HG03354 (cell line): ENCODE data around the gene MAP1LC3B2.
A peak's percentile ranks its signal among the peaks of the same experiment; 100 is the strongest.

Experiments used
- ATAC-seq: cut with Tn5 transposase; IDR thresholded peaks from one replicate; pipeline ENCODE4 v1.9.1; 2021; ENCODE audit warnings: mild to moderate bottlenecking; ENCODE audit not compliant: unreplicated experiment, poor library complexity, severe bottlenecking

The MAP1LC3B2 gene

DNA sequence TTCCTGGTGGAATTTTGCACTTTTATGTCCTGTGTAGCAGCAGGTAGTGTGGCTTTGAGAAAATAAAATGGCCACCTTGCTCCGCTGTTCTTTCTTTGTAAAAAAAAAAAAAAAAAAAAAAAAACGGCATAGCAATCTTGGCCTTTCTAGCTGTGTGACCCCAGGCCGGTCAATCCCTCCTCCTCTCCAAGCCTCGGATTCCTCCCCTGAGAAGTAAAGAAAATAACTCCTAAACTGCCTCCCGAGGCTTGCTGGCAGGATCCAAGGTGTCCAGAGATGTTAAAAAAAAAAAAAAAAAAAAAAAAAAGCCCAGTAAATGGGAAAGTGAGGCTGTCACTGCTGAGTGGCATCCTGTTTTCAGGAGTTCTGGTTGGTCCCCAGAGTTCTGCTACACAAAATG is 23.9 kb upstream of the MAP1LC3B2 start:
- ATAC-seq = no peak

DNA sequence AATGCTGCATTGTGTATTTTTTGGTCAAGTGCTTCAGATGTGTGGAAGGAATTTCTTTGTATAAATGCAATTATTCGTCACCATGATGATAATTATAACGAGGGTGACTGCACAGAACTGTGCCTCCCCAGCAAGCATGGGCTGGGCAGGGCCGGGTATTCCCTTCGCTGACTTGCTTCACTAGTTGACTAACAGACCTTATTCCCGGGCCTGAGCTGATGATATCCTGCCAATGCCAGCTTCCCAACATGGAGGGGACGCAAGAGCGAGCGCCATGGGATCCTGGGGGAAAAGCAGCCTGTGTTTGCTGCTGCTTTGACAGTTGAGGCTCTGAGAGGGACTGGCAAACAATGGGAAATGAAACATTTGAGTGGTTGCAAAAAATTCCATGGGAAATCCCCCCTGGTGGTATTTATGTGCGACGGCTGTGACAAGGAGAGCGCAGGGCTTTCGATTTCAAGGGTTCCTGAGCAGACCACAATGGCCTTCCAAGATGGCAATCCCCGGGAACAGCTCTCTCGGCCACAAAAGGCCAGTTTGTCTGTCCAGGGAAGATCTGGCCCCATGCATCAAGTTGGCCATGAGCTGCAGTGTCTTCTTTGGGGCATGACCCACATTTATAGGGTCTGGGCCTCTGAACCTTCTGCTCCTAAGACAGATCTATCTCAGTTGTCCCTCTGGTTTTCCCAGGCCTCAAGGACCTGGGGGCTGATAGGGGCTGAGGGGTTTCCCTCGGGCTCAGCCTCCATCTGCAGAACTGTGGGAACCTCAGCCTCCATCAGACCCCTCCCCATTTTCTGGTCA is 21.9 kb upstream of the MAP1LC3B2 start:
- peak; percentile 24 for ATAC-seq

DNA sequence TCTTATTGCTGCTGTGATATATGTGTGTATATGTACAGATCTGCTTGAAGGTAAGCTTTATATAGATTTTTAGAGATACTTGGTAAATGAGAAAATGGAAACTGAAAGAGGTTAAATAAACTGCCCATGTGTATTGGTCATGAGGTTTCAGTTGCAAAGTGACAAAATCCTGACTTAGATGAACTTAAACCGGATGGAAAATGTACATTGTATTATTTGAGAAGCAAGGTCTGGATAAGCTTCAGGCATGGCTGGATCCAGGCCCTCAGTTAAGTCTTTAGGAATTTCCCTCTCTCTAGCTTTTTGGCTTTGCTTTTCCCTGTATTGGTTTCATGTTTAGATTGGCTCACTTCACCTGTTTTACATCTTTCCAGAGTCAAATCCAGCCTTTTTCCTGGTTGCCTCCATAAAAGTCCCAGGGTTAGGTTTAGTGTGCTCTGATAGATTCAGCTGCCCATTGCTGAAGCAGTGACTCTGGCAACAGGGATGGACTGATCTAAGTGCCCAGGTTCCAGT is 21.0 kb upstream of the MAP1LC3B2 start:
- ATAC-seq = peak; percentile 64

DNA sequence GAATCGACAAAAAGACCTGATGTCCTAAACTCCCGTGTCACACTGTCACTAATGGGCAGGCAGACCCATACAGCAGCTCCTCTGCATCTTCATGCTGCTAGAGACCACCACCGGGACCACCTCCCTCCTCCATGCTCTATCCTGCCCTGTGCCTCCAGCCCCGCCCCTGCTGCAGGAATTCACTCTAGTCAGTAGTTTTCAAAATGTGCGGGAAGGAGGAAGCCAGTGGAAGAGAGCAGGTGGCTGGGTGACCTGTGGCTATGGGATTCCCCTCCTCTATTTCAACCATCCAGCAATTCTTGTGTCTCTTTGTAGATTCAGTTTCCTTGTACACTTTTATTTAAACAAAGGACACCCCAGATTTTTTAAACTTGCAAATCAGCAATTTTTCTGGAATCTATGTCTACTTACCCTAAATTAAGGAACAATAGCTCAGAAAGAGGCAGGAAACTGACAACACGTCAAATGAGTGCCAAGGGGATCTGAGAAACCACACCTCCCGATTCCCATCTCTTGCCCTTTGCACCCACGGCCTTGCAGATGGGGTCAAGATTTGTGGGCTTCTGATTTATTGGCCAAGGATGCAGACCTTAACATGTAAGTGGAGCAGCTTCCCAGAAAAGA is 20.4 kb upstream of the MAP1LC3B2 start:
- ATAC-seq = no peak

DNA sequence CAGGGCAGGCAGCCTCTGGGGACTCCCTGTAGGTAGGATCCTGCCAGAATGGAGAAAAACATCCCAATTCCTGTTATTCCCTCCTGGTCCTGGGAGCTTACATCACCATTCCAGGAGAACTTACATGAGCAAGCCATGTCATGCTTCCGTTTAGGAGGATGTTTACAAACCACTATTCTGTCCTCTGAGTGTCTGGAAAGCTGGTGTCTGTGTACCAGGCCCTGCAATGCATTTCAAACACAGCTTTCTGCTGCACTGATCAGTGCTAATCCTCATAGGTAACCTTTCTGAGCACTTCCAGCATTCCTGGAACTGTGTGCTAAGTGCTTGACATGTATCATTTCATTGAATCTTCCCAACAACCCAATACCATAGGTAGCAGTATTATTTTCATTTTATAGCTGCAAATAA is 19.8 kb upstream of the MAP1LC3B2 start:
- ATAC-seq = no peak

DNA sequence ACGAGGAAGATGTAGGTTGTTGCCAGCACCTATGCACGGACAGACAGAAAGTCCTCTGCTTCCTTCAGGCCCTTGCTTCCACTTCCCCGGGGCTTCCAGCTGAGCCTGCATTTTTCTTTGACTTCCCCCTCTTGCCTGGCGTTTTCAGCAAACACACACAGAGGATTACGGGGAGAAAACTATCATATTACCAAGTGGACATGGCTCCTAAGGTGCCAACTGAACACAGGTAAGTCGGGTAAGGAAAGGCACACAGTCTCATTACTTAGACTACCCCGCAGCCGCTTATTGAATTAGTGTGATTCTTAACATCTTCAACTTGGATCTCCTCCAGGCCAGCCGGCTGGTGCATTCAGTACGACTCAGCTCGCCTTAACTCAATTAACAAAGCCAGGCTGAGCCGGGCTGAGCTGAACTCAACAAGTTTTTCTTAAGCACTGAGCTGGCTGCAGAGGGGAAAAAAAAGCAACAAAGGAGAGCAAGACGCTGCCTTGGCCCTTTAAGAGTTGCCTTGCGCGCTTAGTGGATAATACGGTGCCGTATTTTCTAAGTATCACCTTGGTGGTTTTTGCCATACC is 19.2 kb upstream of the MAP1LC3B2 start:
- no peak for ATAC-seq

DNA sequence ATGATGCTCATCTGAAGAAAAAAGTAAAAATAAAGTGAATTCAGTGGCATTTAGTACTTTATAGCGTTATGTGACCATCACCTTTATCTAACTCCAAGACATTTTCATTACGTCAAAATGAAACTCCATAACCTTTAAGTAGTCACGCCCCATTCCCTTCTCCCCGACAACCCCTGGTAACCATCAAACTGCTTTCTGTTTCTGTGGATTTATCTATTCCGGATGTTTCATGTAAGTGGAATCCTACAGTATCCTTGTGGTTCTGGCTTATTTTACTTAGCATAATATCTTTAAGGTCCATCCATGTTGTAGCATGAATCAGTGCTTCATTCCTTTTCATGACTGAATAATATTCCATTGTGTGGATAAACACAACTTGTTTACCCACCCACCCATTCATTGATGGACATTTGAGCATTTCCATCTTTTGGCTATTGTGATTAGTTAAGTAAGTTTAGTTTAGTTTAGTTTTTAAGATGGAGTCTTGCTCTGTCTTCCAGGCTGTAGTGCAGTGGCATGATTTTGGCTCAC is 18.5 kb upstream of the MAP1LC3B2 start:
- ATAC-seq = no peak

DNA sequence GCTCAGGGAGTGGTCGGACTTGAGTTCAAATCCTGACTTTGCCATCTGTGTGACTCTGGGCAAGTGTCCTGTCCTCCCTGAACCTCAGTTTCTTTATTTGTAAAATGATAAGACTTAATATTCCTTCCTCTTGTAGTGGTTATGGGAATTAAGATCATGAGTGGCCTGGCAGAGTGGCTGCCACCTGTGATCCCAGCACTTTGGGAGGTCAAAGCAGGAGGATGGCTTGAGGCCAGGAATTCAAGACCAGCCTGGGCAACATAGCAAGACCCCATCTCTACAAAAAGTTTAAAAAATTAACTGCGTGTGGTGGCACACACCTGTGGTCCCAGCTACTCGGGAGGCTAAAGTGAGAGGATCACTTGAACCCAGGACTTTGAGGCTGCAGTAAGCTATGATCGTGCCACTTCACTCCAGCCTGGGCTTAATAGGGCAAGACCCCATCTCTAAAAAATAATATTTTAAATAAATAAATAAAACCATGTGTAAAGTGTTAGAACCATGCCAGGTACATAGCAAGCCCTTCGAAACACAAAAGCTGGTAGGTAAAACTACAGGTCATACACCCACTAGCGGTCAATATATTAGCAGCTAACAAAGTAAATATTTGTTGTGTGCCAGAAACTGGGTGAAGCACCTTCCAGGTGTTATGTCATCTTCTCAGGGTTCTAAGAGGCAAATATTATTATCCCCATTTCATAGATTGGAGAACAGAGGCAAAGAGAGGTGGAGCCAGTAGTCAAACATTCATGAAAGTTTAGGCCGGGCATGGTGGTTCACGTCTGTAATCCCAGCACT is 17.4 kb upstream of the MAP1LC3B2 start:
- ATAC-seq = no peak

DNA sequence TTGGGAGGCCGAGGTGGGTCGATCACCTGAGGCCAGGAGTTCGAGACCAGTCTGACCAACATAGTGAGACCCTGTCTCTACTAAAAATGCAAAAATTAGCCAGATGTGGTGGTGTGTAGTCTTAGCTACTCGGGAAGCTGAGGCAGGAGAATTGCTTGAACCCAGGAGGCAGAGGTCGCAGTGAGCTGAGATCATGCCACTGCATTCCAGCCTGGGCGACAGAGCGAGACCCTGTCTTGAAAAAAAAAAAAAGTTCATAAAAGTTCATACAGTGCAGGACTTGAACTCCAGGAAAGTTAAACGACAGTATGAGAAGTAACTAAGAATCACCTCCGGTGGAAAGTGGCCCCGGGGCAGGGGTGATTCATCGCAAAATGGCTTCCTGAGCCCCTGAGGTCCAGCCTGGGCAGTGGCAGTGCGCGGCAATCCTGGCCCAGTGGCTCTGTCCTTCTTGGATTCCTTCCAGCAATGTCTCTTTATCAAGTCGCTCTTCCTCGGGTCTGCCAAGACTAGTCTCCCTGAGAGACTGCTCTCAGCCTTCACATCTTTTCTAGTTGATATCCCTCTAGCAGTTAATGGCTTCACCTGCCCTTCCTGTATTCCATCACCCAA is 16.7 kb upstream of the MAP1LC3B2 start:
- ATAC-seq = no peak

DNA sequence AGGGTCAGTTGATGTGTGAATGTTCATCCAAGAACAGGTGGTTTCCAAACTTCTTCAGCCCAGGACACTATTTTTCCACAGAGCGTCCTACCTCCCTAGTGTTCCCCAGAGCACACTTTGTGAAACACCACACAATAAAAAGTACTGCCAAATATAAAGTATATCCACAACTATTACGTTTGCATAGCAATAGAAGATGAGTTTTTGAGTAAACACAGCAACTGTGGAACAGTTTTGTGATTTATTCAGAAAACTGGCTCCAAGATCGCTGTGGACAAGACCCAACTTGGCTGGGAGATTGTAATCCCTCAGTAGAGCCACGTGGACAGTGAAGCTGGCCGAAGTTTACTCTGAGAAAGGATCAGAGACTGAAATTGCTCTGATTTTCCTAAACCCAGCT is 14.5 kb upstream of the MAP1LC3B2 start:
- no peak for ATAC-seq

DNA sequence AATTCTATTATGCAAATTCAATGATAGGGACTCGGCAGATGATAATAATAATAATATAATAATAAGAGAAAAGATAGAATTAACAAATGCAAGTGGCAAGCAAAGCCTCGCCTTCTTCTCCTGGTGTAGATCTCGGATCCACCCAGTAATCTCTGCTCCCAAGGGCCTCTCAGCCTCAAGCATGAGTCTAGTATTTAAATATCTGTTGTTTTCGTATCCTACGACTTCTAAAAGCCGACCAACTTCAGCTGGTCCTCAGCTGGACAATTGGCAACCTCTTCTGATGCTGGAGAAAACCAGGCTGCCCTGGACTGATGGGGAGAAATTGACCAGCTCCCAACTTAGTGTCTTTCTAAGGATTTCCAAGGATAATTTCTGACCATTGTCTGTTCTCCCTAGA is 14.0 kb upstream of the MAP1LC3B2 start:
- ATAC-seq = no peak

DNA sequence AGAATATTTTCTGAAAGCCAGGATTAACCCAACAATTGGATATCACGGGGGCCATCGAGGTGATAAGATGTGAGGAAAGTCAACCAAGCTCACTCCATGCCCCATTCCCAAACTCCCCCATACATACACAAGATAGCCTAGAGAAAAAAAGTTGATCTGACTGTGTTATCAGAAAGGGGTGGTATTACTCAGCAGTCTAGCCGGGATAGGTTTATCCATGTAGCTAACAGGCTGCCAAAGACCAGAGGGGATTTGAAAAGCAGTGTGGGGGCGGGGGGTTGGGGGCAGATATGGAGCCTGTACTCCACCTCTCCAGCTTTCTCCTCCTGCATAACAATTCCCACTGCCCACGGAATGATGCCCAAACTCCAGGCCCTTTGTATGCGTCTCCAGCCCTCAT is 13.2 kb upstream of the MAP1LC3B2 start:
- ATAC-seq = no peak

DNA sequence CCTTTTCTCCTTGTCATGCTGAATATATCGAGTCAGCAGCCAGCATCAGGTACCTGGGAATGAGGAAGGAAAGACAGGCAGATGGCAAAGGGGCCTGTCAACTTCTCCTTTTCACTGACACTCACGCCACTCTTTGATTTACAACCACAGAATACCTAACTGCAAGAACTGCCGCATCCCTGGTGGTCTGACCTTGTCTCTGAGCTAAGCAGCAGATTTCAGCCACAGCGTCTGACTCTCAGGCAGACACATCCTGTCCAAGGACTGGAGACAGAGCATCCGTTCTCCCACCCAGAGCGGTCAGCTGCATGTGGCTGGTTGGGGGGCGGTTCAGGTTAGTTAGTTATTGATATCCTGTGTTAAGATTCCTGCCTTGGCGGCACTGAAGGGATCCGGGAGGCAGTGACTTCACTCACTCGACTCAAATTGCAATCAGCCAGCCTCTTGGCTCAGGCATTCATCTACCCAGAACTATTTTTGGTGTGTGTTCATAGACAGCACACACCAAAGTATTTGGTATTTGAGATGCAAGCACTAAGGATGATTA is 11.2 kb upstream of the MAP1LC3B2 start:
- ATAC-seq = peak; percentile 97

DNA sequence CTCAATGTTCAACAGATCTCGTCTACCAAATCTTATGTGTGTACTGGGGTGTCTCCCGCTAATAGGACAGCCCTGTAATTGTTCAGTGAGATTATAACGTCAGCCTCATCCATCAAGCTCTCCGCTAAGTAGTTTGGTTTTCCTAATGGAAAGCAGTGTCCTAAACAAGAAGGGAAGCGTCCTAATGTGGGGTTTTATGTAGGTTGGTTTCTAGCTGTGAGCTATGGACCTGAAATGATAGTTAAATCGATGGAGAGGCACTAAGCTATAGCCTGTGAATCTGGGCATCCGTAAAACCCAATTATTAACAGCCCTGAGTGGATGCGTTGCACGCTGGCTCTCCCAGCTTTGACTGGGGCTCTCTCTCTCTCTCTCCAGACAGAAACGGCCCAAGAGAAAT is 9.2 kb upstream of the MAP1LC3B2 start:
- ATAC-seq = no peak

DNA sequence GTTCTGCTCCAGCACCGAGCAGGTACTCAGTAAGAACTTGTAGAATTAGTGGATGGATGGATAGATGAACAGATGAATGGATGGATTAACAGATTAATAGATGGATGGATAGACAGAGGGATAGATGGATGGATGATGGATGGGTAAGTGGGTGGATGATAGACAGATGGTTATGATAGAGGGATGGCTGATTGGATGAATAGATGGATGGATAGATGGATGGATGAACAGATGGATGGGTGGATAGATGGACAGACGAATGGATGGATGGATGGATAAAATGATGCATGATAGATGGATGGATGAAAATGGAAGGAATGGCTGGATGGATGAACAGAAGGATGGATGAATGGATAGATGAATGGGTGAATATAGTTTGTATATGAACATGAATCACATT is 8.0 kb upstream of the MAP1LC3B2 start:
- ATAC-seq = no peak

DNA sequence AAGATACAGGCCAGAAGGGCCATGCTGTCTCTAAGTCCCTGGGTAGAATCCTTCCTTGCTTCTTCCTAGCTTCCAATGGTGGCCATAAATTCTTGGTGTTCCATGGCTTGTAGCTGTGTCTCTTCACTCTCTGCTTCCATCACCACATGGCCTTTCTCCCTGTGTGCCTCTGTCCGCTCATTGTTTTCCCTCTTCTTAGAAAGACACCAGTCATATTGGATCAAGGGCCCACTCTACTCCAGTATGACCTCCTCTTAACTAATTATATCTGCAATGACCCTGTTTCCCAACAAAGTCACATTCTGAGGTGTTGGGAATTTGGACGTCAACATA is 7.6 kb upstream of the MAP1LC3B2 start:
- no peak for ATAC-seq

DNA sequence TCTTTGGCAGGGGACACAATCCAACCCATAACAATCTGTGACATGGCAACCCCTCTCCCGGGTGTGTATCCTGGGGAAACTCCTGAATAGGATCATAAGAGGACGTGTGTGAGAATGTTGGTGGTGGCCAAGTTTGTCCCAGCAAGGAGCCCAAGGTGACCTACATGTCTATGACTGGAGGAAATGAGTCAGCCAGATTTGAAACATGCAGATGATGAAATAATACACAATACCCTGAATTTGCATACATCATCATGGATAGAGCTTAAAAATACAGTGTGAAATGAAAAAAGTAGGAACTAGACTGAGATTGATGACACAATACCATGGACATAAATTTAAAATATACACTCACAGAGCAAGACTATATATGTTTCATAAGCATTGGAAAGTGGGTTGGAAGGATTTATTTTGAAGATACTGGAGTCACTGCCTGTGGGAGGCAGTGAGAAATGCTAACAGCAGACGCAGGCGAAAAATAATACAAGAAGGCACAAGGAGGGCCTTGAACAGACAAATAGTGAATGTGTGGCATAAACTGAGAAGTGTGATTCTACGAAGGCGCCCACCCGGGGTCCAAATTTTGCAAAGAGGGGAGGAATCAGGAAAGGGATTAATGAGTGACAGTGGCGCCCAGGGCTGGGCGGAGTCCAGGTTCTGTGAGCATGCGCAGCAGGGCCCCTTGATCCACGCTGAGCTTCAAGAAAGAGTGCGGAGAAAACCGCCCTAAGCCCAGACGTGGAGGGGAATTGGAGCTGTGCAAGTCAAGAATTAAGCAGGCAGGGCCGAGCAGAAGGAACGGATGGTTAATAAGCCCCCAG is 7.0 kb upstream of the MAP1LC3B2 start:
- no peak for ATAC-seq

DNA sequence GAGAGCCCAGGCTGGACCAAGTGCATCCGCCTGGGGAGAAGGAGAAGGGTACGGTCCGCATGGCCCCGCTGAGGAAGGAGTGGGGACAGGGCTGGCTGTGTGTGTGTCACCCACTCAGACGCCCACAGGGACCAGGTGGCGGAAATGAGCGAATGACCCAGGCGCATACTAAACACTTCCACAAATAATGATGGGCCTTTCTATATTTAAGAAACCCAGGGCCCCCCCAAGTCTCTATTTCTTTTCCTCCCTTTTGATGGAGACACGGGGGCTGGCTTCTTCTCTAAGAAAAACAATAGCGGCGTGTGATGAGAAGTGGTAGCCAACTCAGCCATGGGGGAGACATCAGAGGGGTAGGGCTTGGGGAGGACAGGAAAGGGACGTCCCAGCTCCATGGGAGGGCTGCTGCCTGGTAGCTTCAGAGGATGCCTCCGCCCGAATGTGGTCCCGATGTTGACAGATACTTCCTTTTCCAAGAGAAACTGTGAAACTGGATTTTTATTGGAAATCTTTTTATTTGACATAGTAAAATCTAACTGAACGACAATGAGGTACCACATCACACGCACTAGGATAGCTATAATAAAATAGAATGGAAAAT is 6.3 kb upstream of the MAP1LC3B2 start:
- ATAC-seq = no peak
